Endothelial cell of hepatic sinusoid (primary cell): ENCODE results near the gene PCCA.
"Not testable (repeated sequence)": the region's sequence is repeated elsewhere in the genome, so short reads cannot be mapped to it uniquely, and the experiment has no call there.

Experiments used
- in situ Hi-C: cut with HindIII; loops from 2 replicates; pipeline ENCODE4 v1.10.0; 2017; ENCODE audit warnings: low sequenced_read_pairs

Gene PCCA

DNA sequence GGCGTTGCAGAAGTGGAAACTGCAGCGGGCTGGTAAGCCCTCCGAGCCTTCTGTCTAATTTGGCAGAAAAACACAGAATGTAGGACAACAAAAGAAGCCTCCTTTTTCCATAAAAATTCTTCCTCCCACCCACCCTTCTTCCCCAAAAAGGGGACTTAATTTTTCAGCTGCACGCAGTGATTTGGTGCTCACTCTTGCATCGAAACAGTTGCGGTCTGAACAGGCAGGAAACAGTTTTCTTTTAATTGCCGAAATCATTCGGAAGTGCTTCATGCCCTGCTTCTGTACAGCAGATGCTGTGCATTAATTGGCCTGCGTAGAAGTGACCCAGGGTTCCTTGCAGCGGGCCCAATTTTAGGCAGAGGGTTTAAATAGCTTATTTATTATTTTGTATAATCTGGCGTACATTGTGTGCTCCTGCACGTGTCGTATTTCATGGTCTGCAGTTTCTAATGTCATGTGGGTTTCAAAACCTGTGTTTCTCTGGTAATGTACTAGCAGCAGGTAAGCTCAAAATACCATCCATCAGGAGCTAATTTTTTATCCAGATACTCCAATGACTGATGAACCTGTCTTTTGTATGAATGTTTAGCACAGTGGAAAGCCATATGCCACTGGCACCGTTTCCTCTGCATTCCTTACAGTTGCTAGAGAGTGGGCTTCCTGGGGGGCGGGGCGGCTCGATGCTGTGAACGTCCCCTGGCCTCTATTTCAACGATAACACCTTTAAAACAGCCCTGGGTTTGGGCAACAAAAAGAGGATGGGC is 433.1 kb downstream of the PCCA start:
- in situ Hi-C loops: no loop called here

DNA sequence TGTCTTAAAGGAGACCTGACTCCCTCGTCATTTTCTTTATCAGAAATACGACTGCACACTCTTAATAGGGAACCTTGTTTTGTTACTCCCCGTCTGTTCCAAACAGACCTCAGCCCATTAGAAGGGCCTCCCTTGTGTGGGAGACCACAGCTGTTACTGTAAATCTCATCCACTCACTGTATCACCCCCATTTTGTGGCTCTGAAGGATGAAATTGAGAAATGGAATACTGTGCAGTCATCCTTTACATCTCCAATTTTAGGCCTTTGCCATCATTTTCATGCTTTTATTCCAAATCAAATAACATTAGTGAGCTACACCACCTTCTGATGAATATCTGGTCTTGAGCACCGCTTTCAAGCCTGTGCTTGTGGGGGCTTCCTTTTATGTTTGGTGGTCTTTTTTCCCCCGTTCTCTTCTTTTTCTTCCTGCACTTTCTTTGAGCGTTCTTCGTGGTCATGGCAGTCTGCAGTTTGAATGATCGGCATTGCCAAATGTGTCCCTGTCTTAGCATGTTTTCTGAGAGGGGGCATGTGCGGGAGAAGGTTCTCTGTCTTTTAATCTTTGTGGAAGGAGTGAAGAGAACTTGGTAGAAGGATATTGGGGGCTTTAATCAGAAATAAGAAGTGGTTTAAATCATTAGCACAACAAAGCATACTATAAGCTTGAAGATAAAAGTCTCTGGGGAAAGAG is 433.9 kb downstream of the PCCA start:
- in situ Hi-C loops: no loop called here

DNA sequence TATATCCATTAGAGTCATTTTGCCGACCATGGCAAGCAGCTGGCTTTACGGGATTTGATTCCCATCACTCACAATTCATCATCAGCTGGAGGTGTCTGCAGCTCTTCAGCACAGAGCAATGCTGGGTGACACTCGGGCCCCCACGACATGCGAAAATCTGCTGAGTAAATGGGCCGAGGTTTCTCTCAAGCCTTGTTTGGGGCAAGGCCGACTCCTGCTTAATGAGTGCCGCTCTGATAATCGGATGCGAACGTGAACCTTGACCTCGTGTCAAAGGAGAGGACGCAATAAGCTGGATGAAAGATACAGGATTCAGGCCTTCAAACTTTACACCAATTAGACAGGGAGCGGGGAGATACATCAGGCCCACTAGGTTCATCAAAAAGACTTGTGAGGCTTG is 434.5 kb downstream of the PCCA start:
- in situ Hi-C loops: no loop called here

DNA sequence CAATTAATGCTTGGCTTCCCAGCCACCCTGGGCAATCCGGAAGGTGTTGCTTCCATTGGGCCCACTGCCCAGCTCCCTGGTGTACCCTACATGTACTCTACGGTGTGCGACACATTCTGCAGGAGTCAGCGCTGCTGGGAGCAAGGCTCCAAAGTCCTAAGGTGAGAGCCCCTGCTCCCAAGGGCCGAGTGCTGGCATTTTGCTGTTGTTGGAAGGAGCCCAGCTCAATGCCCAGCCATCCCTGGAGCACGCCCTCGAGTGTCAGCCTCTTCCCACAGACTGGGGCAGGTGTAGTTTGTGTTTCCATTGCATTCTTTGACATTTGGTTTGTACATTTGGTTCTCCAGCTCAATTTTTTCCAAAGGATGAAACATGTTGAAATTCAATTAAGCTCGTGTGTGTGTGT is 435.1 kb downstream of the PCCA start:
- in situ Hi-C loops: no loop called here

DNA sequence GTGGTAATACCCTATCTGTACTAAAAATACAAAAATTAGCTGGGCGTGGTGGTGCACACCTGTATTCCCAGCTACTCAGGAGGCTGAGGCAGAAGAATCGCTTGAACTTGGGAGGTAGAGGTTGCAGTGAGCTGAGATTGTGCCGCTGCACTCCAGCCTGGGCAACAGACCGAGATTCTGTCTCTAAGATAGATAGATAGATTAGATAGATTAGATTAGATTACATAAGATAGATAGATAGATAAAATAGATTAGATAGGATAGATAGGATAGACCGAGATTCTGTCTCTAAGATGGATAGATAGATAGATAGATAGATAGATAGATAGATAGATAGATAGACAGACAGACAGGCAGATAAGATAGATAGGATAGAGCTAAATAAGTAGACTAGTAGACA is 435.8 kb downstream of the PCCA start:
- in situ Hi-C loops: not testable (repeated sequence)

DNA sequence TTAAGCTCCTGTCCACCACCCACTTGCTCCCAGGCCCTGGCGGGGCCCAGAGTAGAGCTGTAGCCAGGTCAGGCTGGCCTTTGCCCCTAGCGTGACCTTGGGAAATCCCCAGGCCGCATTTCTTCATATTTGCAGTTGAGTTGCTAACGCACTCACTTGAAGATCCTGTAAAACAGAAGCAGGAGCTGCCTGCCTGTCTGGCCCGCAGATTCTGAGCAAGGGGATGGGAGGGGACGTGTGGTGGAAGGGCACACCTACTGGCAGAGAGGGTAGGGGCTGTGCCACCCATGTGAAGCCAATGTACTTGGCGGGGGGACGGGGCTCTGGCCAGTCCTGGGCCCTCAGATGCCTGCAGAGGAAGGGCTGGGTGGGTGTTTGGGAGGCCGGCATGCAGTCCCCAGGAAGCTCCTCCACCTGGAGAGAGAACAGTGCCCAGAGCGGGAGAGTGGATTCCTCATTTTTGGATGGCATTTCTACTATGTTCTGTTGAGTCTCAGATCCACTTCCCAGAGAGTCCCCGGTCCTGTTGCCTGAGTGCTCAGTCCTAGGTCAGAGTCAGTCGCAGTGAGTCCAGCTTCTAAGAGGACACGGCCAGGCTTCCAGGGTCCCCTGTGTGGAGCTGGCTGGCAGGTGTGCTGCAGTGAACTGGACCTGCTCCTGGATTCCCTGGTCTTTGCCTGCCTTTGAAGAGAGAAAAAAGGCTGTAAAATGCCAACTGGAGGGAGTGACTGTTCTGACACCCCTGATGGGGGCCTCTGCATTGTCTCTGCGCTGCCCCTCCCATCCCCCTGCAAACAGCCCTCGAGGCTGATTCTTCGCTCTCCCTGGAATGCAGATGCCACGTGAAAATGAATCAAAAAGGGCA is 436.8 kb downstream of the PCCA start:
- in situ Hi-C loops: no loop called here

DNA sequence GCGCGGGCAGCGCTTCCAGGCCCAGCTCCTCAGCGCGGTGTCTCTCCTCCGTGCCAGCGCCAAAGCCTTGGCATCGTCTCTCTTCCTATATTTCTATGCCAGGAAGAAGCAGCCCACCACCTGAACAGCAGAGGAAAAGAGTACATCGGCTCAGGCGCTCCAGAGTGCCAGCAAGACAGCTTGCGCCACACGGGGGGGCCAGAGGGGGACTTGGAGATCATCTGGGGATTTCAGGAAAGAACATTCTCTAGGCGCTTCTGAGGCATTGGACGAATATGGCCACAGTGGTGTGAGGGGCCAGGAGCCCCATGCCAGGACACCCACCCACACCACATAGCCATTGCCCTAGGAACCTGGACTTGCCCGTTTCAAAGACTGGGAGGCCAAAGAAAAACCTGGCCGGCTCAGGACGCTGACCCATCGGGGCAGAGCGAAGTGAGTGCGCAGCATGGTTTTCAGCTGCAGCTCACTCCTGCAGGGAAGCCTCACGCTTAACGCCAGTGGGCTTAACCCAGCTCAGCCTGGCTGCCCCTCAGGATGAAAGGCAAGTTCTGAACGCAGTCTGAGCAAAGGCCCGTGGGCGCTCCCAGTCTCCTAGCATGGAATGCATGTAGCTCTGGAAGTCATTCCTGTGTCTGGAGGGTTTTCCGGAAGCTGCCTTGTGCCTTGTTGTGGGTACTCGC is 437.6 kb downstream of the PCCA start:
- in situ Hi-C loops: no loop called here

DNA sequence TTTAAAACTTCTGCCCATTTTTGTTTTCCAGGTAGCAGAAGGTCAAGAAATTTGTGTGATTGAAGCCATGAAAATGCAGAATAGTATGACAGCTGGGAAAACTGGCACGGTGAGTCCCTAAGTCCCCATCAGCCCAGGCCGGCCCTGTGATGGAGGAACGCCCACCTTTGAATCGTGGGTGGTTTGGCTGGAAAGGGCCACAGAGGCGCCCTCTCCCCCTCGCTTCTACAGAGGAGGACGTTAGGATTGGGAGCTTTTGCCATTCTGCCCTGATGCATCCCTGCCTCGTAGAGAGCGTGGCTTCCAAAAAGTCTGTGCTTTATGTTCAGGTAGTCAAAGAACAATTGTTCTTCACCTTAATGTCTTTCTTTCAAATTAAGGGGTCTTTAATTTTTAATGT is 438.8 kb downstream of the PCCA start:
- in situ Hi-C loops: no loop called here

DNA sequence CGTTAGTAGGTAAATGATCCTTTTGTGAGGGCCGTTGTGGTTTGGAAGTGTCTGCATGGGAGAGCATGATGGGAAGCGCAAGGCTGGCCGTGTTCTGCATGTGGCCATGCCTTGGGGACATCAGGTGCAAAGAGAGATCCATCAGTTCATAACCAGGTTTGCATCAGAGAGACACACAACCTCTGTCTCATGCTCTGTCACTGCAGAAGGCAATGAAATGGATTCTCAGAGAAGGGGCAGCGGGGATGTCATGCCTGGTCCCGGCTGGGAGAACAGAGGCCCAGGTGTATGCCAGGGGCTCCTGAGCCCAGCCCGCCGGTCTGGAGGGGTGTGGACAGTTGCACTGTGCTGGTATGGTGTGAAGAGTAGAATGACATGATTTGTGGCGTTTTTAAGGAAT is 439.5 kb downstream of the PCCA start:
- in situ Hi-C loops: no loop called here

DNA sequence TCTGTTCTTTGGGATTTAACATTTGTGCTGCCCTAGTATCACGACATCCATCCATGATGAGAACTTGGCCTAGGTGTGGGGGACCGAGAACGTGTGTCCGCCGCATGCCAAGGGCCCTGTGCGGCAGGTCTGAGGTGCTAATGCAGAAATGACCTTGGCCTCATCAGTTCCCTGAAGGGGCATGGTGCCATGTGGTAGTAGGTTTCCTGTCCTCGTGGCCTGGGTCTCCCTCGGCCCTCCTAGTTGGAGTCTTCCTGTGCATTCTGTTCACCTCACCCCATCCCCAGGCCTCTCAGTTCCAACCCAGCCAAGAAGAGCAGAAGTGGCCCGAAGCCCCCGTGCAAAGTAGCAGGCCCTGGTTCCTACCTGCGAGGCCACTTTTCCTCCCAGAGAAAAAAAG is 439.9 kb downstream of the PCCA start:
- in situ Hi-C loops: no loop called here

DNA sequence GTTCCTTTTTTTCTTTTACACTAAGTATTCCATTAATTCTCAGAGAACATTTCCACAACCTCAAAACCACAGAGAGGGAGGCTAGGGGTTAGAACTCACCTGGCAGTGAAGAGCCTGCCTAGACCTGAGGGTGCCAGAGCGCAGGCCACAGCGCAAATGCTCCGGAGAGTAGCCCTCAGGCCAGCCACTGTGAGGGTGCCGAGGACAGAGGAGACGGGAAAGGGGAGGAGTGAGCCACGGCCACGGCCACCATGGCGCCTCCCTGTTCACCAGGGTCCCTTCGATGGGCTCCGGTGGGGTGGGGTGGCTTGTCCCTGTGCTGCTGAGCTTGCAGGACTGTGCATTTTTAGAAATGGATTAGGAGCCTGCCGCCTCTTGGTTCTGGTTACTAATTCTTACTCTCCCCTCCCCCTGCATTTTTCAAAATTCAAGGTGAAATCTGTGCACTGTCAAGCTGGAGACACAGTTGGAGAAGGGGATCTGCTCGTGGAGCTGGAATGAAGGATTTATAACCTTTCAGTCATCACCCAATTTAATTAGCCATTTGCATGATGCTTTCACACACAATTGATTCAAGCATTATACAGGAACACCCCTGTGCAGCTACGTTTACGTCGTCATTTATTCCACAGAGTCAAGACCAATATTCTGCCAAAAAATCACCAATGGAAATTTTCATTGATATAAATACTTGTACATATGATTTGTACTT is 440.9 kb downstream of the PCCA start:
- in situ Hi-C loops: no loop called here

DNA sequence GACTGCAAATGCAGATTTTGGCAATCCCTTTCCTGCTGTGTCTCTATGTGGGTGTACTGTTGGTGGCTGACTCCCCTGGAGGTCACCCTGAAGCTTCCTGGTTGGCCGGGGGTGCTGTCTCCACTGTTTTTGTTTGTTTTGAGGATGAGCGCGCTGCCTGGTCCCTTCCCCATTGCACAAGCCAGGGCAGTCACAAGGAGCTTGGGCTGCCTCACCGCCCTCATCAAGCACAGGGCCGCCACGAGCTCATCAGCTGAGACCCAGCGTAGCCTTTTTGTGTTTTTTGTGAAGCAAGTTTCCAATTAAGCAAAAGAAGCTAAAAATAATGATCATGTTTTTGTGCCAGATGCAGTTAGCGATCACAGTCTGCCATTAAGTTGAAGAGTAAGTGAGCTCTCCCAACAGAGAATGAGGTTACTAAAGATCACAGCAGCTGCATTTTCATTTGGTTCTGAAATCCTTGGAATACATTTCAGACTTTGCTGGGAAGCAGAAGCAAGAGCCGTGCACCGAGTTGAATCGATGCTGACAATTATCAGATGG is 441.8 kb downstream of the PCCA start:
- in situ Hi-C loops: no loop called here

DNA sequence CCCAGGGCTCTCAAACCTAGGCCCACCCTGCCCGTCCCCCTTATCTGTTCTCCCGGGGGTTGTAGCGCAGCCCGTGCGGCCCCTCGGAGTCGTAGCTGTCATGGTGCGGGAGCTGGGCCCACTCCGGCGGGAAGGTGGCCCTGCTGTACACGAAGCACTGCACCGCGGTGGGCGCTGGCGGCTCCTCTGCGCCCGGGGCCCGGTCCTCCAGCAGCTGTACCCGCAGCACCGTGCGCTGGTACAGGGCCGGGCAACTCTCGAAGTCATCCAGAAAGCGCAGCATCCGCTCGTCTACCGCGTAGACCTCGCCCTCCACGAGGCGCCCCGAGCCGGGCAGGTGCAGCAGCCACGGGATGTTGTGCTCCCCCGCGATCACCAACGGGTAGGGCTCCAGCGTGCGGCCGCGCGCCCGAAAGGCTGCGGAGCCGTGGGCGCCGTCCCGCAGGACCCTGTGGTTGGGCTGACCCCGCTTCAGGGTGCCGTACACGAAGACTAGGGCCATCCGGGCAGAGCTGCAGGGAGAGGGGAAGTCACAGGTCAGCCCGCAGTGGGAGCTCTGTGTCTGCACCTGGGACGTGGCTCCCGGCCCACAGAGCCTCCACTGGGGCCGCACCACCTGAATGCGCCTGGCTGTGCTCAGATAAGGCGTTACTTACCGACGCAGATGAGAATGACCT is 443.3 kb downstream of the PCCA start:
- in situ Hi-C loops: no loop called here

DNA sequence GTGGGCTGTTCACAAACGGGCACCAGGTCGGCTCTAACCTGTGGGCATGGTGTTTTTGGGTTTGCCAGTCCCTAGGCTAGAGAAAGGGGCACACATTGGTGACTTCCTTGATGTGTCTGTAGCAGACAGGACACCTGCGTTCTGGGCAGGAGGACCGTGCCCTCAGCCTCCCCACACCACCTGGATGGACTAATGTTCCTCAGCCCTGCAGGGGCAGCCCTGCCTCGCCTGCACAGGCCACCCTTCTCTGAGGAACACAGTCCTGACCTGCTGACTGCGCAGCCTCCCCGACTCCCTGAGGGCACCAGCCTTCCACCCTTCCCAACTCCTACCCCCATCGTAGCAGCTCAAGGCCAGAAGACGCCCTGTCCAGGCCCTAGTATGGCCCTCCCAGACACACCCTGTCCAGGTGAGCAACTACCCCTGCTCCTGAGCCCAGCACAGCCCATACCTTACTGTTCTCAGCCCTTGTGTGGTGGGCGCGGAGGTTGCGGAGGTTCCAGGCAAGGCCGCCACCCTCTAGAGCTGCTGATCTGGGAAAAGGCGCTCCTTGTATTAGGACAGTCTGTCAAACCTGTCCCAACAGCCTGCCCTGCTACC is 444.0 kb downstream of the PCCA start:
- in situ Hi-C loops: no loop called here

DNA sequence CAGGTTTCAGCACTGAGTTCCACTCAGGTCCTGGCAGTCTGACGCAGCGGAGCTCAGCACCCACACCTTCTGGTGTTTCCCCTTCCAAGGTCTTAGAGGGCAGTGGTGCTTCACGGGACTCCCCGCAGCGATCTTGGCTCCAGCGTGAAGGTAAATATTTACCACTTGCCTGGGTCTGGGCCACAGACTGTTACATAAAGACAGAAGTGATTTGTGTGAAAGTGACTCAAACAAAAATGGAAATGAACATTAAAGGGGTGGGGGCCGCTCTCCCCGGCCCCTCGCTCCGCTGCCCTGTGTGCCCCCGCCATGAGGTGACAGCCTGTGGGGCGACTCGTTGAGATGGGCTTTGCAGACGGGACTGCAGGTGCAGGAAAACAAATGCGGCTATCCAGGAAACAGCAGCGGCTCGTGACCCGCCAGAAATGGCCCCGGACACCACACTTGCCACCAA is 444.7 kb downstream of the PCCA start:
- in situ Hi-C loops: no loop called here

DNA sequence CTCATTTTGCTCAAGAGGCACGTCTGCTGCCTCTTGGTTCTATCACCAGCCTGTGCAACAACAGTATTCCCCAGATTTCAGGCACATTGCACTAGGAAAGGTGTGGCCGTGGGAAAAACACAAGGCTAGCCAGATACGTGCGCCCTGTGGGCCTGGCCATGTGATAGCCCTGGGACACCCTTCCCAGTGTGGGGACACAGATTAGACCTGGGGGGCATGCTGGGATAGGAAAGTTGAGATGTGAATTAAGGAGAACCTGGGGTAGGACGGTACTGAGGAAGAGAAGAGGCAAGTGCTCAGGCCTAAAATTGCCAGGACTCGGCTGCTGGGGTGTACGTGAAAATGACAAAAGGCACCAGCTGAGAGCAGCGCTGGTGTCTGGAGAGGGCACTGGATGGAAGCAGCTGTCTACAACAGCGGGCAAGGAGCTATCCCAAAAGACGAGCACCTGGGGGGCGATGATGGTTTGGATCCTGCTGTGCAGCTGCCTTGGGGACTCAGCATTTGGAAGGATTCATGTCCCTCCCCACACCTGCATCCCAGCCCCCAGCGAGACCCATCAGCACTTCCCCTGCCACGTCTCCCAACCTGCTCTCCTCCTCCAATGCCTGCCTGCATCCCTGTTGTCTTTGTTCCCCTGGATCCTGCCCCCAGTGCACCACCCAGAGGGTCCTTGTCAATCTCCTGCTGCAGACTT is 445.4 kb downstream of the PCCA start:
- in situ Hi-C loops: no loop called here

DNA sequence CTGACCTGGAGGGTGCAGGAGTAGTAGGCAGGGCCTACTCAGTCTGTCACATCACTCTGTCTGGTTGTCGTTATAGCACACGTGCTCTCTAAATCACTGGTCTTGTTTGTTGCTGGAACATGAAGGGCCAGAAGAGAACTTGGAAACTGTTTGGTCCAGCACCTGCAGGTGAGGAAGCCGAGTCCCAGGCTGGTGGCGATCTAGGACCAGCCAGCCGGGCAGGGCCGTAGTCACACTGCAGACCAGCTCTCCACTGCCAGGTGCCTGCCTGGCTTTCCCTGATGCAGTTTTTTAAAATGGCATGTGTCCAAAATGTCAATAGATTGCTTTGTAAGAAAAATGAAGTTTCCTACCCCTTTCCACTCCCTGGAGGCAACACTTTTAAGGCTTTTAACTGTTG is 446.0 kb downstream of the PCCA start:
- in situ Hi-C loops: no loop called here

DNA sequence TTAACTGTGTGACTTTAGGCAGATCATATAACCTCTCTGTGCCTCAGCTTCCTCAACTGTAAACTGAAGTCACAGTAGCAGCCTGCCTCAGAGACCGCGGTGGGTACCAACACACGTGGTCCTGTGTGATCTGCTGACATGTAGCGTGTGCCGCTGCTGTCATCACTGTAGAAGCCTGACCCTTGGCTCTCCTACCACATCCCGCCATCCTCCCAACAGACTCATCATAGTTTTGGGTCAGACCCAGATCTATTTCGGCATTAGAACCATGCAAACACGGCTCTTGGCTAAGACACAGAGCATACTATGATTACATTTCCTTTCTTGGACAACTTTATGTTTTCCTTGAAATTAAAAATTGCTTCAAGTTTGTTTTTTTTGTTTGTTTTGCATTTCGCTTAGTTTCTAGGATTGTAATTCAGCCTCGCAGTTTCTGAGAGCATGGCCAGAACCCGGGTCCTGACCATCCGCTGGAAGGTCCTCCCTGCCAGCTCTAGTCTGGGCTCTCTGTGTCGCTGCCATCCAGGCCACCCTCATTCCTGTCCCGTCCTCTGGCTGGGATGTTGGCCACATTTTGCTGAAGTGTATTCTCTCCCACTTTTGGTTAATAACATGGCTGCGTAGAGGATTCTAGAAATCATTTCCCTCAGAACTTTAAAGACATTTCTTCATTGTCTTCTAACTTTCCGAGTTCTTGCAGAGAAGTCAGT is 446.7 kb downstream of the PCCA start:
- in situ Hi-C loops: no loop called here
